Body of pancreas (tissue), 4 donors: Measurements from ENCODE around the gene KANK4.

Source experiments
- CTCF ChIP-seq, 7 experiments: fragments of 450-650 bp in 4 of 7; fragments of 200-600 bp in 3 of 7; sonication (generic) in 3 of 7; IDR thresholded peaks; one replicate each; pipeline ENCODE4 v1.5.1; 2016 to 2019; ENCODE audit warnings: antibody characterized with exemption in 7 of 7
- POLR2A ChIP-seq, 3 donors: fragments of 450-650 bp; IDR thresholded peaks; one replicate each; pipeline ENCODE4 v1.6.1; 2016; ENCODE audit warnings: antibody characterized with exemption in 3 of 3, mild to moderate bottlenecking in 2 of 3

- TF ChIP-seq CTCF (IDR thresholded peaks at IDR 0.05) (no peak), POLR2A (IDR thresholded peaks at IDR 0.05) (no peak)
These were observed 45.3 kb downstream of the KANK4 start for GRCh38 chr1:62273953-62274352.
